DLD1 (cell line): Measurements from ENCODE around the gene HLA-DRB5.
"Not testable (repeated sequence)": the region's sequence is repeated elsewhere in the genome, so short reads cannot be mapped to it uniquely, and the experiment has no call there.

Source experiments
- in situ Hi-C: cut with HindIII; loops from 2 replicates; pipeline ENCODE4 v1.10.0; 2017; ENCODE audit warnings: low sequenced_read_pairs

HLA-DRB5 gene

DNA sequence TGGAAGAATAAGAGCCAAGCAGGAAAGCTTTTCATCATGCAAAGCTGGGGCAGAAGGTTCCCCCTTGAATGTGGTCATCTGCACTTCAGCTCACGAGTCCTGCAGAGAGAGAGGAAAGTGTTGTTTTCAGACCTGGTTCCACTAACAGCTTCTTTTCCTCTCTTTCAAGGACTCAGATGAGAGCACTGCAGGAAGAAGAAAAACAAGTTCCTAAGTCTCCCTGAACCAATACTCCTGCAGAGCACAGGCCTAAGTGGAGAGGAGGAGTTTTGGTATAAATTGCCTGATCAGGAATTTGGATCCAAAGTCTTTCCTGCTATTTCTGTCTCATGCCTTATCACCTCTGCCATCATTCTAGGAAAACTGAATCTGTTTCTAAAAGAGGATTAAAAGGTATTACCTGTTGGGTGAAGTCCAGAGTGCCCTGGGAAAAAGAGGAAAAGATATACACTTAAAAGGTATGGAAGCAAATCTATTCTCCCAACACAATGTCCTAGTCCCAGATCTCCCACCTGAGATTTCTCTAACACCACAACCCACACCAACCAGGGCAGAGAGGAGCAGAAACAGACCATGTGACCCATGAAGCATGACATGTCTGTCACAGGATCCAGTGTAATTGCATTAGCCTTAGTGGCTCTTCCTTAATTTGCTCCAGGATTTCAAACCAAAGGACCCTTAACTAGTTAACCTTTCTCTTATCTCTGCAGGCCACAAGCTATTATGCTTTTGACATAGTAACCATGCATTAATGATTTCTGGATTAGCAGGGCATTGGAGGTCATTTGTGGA lies 12.2 kb downstream of the HLA-DRB5 start:
- in situ Hi-C loops, result no loop called here

GRCh38 chr6:32501016-32501415 lies 29.1 kb downstream of the HLA-DRB5 start:
- in situ Hi-C loops, result no loop called here

- in situ Hi-C loops, result no loop called here
Observed at GRCh38 chr6:32492351-32492750, 37.7 kb downstream of the HLA-DRB5 start.

DNA sequence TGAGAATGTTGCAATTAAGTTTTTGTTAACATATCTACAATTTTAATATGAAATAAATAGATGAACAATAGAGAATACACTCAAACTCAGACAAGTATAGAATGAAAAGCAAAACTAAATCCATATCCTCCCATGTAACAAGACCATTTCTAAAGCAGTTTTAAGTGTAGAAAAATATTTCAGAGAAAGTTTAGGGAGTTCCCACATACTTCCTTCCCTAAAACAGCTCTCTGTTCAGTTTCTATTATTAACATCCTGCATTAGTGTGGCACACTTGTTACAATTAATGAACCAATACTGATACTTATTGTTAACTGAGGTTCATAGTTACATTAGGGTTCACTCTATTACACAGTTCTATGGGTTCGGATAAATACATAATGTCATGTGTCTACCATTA lies 38.4 kb downstream of the HLA-DRB5 start:
- in situ Hi-C loops, result no loop called here

DNA sequence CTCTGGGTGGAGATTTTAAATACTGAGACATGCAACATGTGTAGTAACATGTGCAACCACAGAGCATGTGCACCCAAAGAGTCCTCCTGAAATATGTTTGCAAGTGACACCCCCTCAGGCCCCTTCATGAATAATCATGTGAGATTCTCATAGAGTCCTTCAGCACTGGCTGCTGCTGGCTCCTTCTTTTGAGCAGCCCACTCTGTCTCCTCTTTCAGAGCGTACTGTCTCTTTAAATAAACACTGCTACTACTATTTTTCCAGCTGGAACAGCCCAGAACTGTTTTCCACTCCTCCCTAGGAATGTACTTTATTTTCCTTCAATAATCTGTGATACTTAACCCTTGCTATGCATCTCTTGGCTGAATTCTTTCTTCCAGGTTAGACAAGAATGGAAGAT lies 42.0 kb downstream of the HLA-DRB5 start:
- in situ Hi-C loops, result no loop called here

DNA sequence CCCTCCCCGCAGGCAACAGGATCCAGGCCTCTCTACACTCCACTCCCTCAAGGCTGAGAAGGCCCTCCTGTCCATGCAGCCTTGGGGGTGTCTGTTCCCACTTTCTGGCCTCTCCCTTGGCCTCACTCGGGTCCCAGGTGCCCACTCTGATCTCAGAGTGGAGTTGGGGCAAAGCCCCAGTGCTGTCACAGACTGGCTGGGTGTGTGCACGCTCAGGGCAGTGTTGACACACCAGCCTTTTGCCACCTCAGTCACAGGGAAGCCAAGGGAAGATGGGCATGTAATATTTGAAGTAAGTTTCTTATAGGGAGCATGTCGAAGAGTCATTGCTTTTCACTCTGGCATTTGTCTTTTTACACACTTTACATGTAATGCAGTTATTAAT lies 45.5 kb downstream of the HLA-DRB5 start:
- in situ Hi-C loops, result no loop called here

DNA sequence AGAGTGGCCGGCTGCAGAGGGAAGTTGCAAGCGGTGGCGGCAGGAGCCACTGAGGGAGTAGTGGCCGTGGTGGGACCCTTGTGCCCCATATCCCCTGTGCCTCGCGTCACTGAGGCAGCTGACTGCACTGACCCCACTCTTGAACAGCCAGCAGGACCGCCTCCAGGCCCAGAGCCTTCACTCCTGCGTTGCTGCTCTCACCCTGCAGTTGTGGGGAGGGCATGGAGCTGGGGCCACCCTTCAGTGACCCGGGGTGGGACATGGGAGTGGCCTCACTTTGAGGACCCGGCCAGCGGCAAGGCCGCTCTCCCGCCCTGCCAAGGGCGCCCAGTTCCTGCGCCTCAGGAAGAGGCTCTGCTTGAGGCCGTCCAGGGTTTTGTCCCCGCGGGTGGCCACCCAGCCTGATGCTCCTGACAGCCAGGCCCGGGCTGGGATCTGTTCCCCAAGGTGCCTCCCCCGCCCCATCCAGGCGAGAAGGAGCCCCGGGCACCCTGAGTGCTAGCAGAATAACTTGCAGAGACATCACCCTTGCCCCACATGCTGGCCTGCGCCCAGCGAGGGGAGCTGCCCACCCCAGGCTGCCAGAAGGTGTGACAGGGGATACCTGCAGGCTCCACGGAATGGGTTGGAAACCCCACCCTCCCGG lies 46.0 kb downstream of the HLA-DRB5 start:
- in situ Hi-C loops, result no loop called here

GRCh38 chr6:32475392-32476206 lies 54.5 kb downstream of the HLA-DRB5 start:
- in situ Hi-C loops, result no loop called here

DNA sequence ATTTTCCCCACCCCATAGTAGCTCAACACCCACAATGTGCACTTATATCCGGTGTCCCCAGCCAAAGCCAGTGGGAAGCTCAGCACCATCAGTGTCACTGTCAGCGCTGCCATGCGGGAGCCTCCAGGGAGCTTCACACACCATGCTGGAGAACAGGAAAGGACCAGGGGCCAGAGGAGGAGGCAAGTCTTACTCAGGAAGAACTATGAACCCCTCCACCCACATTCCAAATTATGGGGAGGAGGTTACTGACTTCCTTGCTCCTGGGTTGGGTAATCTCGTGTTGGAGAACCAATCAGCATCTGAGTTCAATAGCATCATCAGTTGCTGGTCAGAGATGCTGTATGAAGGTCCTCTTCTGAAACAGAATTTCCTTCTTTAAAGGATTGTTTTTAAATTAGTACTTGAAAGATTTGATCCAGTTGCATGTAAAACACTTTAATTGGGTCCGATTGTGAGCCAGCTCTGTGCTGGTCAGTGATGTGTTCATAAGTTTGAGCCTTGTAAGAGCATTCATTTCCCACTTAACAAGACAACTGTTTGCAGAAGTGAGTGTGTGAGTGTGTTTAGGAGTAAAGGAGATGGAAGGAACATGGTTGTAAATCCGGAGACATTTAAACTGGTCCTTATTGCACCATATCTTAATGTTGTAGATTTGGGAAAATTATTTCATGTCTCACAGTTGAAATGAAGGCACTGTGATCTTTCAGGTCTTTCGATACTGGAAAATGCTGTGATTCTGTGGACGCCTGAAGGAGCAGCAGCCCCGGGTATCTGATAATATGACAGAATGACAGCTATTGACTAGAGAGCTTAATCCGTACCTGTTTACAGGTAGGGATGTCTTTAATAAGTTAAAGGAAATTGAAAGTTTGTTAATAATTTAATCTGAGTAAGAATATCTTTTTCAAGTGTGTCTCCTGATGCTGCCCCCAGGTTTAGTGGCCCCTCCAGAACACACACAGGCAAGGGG lies 56.4 kb downstream of the HLA-DRB5 start:
- in situ Hi-C loops, result not testable (repeated sequence)

DNA sequence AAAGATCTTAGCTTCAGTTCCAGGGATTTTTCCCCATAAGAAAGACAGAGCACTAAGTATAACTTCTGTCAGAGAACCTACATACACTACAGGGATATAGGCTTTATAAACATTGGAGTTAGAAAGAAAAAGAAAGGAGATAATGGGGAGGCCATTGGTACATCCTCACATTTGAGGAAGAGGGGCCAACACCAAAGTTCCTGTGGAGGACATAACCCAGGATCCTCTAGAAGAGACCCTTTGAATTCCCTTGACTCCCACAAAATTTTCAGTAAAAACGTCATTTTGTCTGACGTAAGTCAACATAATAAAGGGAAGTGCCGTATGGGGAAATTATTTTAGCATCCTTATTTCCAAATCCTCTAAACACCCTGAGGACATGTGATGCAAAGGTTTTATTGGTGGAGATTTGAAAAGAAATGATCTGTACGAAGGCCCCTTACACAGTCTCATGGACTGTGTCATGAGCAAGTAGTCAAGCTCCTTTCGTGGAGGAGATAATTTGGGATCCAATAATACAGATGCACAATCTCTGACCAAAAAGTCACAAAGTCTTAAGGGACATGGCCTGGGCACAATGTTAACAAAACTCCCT lies 57.2 kb downstream of the HLA-DRB5 start:
- in situ Hi-C loops, result no loop called here

DNA sequence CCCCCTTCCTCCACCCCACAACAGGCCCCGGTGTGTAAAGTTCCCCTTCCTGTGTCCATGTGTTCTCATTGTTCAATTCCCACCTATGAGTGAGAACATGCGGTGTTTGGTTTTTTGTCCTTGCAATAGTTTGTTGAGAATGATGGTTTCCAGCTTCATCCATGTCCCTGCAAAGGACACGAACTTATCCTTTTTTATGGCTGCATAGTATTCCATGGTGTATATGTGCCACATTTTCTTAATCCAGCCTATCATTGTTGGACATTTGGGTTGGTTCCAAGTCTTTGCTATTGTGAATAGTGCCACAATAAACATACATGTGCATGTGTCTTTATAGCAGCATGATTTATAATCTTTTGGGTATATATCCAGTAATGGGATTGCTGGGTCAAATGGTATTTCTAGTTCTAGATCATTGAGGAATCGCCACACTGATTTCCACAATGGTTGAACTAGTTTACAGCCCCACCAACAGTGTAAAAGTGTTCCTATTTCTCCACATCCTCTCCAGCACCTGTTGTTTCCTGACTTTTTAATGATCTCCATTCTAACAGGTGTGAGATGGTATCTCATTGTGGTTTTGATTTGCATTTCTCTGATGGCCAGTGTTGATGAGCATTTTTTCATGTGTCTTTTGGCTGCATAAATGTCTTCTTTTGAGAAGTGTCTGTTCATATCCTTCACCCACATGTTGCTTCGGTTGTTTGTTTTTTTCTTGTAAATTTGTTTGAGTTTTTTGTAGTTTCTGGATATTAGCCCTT lies 62.2 kb downstream of the HLA-DRB5 start:
- in situ Hi-C loops, result not testable (repeated sequence)
